ENCODE results near the gene PHACTR3.

GRCh38 chr20:59832406-59833363 is 228.3 kb downstream of the PHACTR3 start:
- TF ChIP-seq CTCF (IDR thresholded peaks at IDR 0.05) (no peak), POLR2AphosphoS5 (IDR thresholded peaks at IDR 0.05) (no peak)
